KMS-11 (cell line): ENCODE measurements around the gene GLCCI1.
"Not testable (repeated sequence)": the region's sequence is repeated elsewhere in the genome, so short reads cannot be mapped to it uniquely, and the experiment has no call there.

Source experiments
- H2AFZ ChIP-seq: fragments of 200-600 bp; sonication (generic); 2 replicates; pipeline ENCODE4 v1.6.1; 2016; ENCODE audit warnings: antibody characterized with exemption, mixed run types, low read depth
- H3K27ac ChIP-seq: fragments of 200-600 bp; sonication (generic); 2 replicates; pipeline ENCODE4 v1.6.1; 2016; ENCODE audit warnings: mild to moderate bottlenecking, mixed run types
- H3K27me3 ChIP-seq: fragments of 200-600 bp; sonication (generic); 2 replicates; pipeline ENCODE4 v1.6.1; 2017; ENCODE audit warnings: mild to moderate bottlenecking, low read depth, mixed run types, moderate library complexity; ENCODE audit not compliant: insufficient read depth
- H3K36me3 ChIP-seq: fragments of 200-600 bp; sonication (generic); 2 replicates; pipeline ENCODE4 v1.6.1; 2017; ENCODE audit warnings: mild to moderate bottlenecking, mixed run types; ENCODE audit not compliant: insufficient read depth
- H3K4me1 ChIP-seq: fragments of 200-600 bp; sonication (generic); 2 replicates; pipeline ENCODE4 v1.6.1; 2016; ENCODE audit warnings: mild to moderate bottlenecking, low read depth, mixed run types; ENCODE audit not compliant: poor library complexity, severe bottlenecking
- H3K4me2 ChIP-seq: fragments of 200-600 bp; sonication (generic); 2 replicates; pipeline ENCODE4 v1.7.0; 2016; ENCODE audit warnings: mild to moderate bottlenecking, mixed run types
- H3K4me3 ChIP-seq: fragments of 200-600 bp; sonication (generic); IDR thresholded peaks from 2 replicates; pipeline ENCODE4 v1.6.1; 2017; ENCODE audit warnings: low read depth, low read length, mixed read lengths; ENCODE audit not compliant: insufficient read depth
- H3K79me2 ChIP-seq: fragments of 200-600 bp; sonication (generic); 2 replicates; pipeline ENCODE4 v1.6.1; 2016; ENCODE audit warnings: low read depth, mixed run types; ENCODE audit not compliant: insufficient read depth
- H3K9ac ChIP-seq: fragments of 200-600 bp; sonication (generic); 2 replicates; pipeline ENCODE4 v1.6.1; 2016; ENCODE audit warnings: mild to moderate bottlenecking, mixed run types
- H4K20me1 ChIP-seq: fragments of 200-600 bp; sonication (generic); 2 replicates; pipeline ENCODE4 v1.6.1; 2016; ENCODE audit warnings: mild to moderate bottlenecking, mixed run types; ENCODE audit not compliant: insufficient read depth
- CTCF ChIP-seq: fragments of 200-600 bp; sonication (generic); conservative IDR thresholded peaks from 2 replicates; pipeline ENCODE4 v1.6.1; 2017; ENCODE audit warnings: low read depth, mild to moderate bottlenecking, antibody characterized with exemption, low read length, moderate library complexity, mixed read lengths

GLCCI1 gene

GRCh38 chr7:7990441-7990761 is 21.8 kb downstream of the GLCCI1 start:
- no peak for TF ChIP-seq CTCF
- Histone ChIP-seq H3K9ac (no peak overlapping the region), H3K36me3 (no peaks in the 10 kb centered on the region), H3K79me2 (peaks cover 99% of the 10 kb centered on the region), H3K27me3 (no peaks in the 10 kb centered on the region), H3K4me1 (peaks cover 39% of the 10 kb centered on the region), H2AFZ (no peak overlapping the region), H3K27ac (no peak overlapping the region), H4K20me1 (0 out of 2 replicates have a peak, but pooled peaks cover 3% of the 10 kb centered on the region), H3K4me2 (no peak overlapping the region), H3K4me3 (no peak overlapping the region)

GRCh38 chr7:7992506-7992905 is 23.9 kb downstream of the GLCCI1 start:
- H3K79me2 ChIP-seq, result peaks cover 98% of the 10 kb centered on the region
- H3K9ac ChIP-seq, result no peak overlapping the region
- H3K27ac ChIP-seq, result no peak overlapping the region
- no peak overlapping the region for H2AFZ ChIP-seq
- no peaks in the 10 kb centered on the region for H3K27me3 ChIP-seq
- H3K4me1 ChIP-seq, result peaks cover 52% of the 10 kb centered on the region
- H3K36me3 ChIP-seq, result no peaks in the 10 kb centered on the region
- no peak overlapping the region for H3K4me2 ChIP-seq
- 0 out of 2 replicates have a peak, but pooled peaks cover 3% of the 10 kb centered on the region for H4K20me1 ChIP-seq
- H3K4me3 ChIP-seq, result no peak overlapping the region
- no peak for TF ChIP-seq CTCF

- not testable (repeated sequence) for H3K36me3 ChIP-seq
- H3K79me2 ChIP-seq, result peaks cover 94% of the 10 kb centered on the region
Observed at GRCh38 chr7:7995348-7995747, 26.8 kb downstream of the GLCCI1 start.

GRCh38 chr7:7996568-7996967 is 28.0 kb downstream of the GLCCI1 start:
- H3K4me2 ChIP-seq, result peak overlapping the region; percentile 46
- peaks cover 94% of the 10 kb centered on the region for H3K79me2 ChIP-seq

More at GRCh38 chr7:7995348-7995747, 26.8 kb downstream of the GLCCI1 start:
- not testable (repeated sequence) for H3K4me2 ChIP-seq, H3K9ac ChIP-seq, H3K27ac ChIP-seq, H3K27me3 ChIP-seq, H3K4me3 ChIP-seq, H2AFZ ChIP-seq, H4K20me1 ChIP-seq
- peaks cover 30% of the 10 kb centered on the region for H3K4me1 ChIP-seq

More at GRCh38 chr7:7996568-7996967, 28.0 kb downstream of the GLCCI1 start:
- Histone ChIP-seq H4K20me1 (0 out of 2 replicates have a peak, but pooled peaks cover 3% of the 10 kb centered on the region), H3K4me1 (peaks cover 30% of the 10 kb centered on the region), H3K27ac (peak overlapping the region; percentile 37), H3K9ac (no peak overlapping the region), H3K27me3 (no peaks in the 10 kb centered on the region), H3K36me3 (no peaks in the 10 kb centered on the region), H3K4me3 (no peak overlapping the region), H2AFZ (no peak overlapping the region)
- no peak for TF ChIP-seq CTCF
